ENCODE results near the gene MTRF1L. TPM values are rescaled to one million over a fixed set of nuclear protein-coding genes. Genes with fewer than 3 reads are reported as not detected.
A peak's percentile ranks its signal among the peaks of the same experiment; 100 is the strongest.

The MTRF1L gene
- total and polyA plus RNA-seq, 2 of the 13 experiments (the other 11 are each of a cell fraction or from before 2014, with no cell fraction given): 17.6 to 28.7 TPM

GRCh38 chr6:152983637-152984512 is 18.6 kb downstream of the MTRF1L start (continued):
- TF ChIP-seq FOXP4 (CRISPR knock-in tag; IDR thresholded peaks at IDR 0.05): 0 out of 2 replicates have a peak, but pooled peaks have one; percentile 0
- TF ChIP-seq DPF2 (CRISPR knock-in tag; IDR thresholded peaks at IDR 0.05; ENCODE audit: borderline replicate concordance, low read depth): no peak
- TF ChIP-seq FOXC1 (CRISPR knock-in tag; IDR thresholded peaks at IDR 0.05; ENCODE audit: borderline replicate concordance): peak; percentile 58; the same call in 1 of the 2 replicates
- TF ChIP-seq SAP130 (CRISPR knock-in tag; IDR thresholded peaks at IDR 0.05; ENCODE audit: low read depth): no peak; the same call in 1 of the 2 replicates
- TF ChIP-seq ZBTB26 (CRISPR knock-in tag; IDR thresholded peaks at IDR 0.05; ENCODE audit: borderline replicate concordance): no peak; the same call in 1 of the 2 replicates
- TF ChIP-seq, protein P1, sequence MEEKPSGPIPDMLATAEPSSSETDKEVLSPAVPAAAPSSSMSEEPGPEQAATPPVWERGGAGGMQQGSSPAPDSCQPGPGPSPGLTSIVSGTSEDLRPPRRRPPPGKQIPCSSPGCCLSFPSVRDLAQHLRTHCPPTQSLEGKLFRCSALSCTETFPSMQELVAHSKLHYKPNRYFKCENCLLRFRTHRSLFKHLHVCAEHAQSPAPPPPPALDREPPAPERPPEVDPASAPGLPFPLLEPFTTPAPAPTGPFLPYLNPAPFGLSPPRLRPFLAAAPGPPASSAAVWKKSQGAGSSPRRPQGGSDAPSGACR (CRISPR knock-in tag; IDR thresholded peaks at IDR 0.05): peak; percentile 62; the same call in 1 of the 2 replicates
- 0 out of 2 replicates have a peak, but pooled peaks have one; percentile 90 for TF ChIP-seq RFXAP (CRISPR knock-in tag; IDR thresholded peaks at IDR 0.05; ENCODE audit: borderline replicate concordance)
- TF ChIP-seq SOX5 (CRISPR knock-in tag; IDR thresholded peaks at IDR 0.05; ENCODE audit: borderline replicate concordance): no peak
- no peak; the same call in 1 of the 2 replicates for TF ChIP-seq ZMAT3 (CRISPR knock-in tag; conservative IDR thresholded peaks at IDR 0.05)
- TF ChIP-seq, protein P2, sequence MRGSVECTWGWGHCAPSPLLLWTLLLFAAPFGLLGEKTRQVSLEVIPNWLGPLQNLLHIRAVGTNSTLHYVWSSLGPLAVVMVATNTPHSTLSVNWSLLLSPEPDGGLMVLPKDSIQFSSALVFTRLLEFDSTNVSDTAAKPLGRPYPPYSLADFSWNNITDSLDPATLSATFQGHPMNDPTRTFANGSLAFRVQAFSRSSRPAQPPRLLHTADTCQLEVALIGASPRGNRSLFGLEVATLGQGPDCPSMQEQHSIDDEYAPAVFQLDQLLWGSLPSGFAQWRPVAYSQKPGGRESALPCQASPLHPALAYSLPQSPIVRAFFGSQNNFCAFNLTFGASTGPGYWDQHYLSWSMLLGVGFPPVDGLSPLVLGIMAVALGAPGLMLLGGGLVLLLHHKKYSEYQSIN (CRISPR knock-in tag; IDR thresholded peaks at IDR 0.05; ENCODE audit: borderline replicate concordance): no peak
- TF ChIP-seq BRCA1 (CRISPR knock-in tag; IDR thresholded peaks at IDR 0.05): peak; percentile 87; the same call in 1 of the 2 replicates
- TF ChIP-seq KAT2B (IDR thresholded peaks at IDR 0.05; ENCODE audit: borderline replicate concordance, low read depth, low read length): no peak
- TF ChIP-seq, protein P3, sequence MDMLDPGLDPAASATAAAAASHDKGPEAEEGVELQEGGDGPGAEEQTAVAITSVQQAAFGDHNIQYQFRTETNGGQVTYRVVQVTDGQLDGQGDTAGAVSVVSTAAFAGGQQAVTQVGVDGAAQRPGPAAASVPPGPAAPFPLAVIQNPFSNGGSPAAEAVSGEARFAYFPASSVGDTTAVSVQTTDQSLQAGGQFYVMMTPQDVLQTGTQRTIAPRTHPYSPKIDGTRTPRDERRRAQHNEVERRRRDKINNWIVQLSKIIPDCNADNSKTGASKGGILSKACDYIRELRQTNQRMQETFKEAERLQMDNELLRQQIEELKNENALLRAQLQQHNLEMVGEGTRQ (IDR thresholded peaks at IDR 0.05; ENCODE audit: low read depth, low read length): no peak
- TF ChIP-seq, protein P3 (CRISPR knock-in tag; IDR thresholded peaks at IDR 0.05; ENCODE audit: borderline replicate concordance): no peak
- TF ChIP-seq, protein P4, sequence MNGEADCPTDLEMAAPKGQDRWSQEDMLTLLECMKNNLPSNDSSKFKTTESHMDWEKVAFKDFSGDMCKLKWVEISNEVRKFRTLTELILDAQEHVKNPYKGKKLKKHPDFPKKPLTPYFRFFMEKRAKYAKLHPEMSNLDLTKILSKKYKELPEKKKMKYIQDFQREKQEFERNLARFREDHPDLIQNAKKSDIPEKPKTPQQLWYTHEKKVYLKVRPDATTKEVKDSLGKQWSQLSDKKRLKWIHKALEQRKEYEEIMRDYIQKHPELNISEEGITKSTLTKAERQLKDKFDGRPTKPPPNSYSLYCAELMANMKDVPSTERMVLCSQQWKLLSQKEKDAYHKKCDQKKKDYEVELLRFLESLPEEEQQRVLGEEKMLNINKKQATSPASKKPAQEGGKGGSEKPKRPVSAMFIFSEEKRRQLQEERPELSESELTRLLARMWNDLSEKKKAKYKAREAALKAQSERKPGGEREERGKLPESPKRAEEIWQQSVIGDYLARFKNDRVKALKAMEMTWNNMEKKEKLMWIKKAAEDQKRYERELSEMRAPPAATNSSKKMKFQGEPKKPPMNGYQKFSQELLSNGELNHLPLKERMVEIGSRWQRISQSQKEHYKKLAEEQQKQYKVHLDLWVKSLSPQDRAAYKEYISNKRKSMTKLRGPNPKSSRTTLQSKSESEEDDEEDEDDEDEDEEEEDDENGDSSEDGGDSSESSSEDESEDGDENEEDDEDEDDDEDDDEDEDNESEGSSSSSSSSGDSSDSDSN (CRISPR knock-in tag; IDR thresholded peaks at IDR 0.05): peak; percentile 62
- peak; percentile 73; the same call in 1 of the 2 replicates for TF ChIP-seq ZNF350 (CRISPR knock-in tag; IDR thresholded peaks at IDR 0.05; ENCODE audit: borderline replicate concordance, low read depth)
- TF ChIP-seq, protein P5, sequence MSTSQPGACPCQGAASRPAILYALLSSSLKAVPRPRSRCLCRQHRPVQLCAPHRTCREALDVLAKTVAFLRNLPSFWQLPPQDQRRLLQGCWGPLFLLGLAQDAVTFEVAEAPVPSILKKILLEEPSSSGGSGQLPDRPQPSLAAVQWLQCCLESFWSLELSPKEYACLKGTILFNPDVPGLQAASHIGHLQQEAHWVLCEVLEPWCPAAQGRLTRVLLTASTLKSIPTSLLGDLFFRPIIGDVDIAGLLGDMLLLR (CRISPR knock-in tag; IDR thresholded peaks at IDR 0.05): no peak

All from HepG2 (cell line).